Activated T-cell treated with anti-CD3 and anti-CD28 coated beads, Interleukin-2, amount 50 U/mL, for 48 hours (primary cell): Measurements from ENCODE around the gene KIRREL3.

ENCODE experiments used
- DNase-seq, 2 experiments: peaks; one replicate each; pipeline ENCODE4 v3.0.0-alpha.2; 2020

KIRREL3 gene

GRCh38 chr11:126766440-126766839 is 234.1 kb downstream of the KIRREL3 start:
- DNase-seq: no peak

GRCh38 chr11:126765196-126765595 is 235.4 kb downstream of the KIRREL3 start:
- DNase-seq: no peak

- no peak for DNase-seq
These were observed 236.3 kb downstream of the KIRREL3 start for GRCh38 chr11:126764231-126764630.

- DNase-seq: no peak
These were observed 243.7 kb downstream of the KIRREL3 start for GRCh38 chr11:126756855-126757254.

- DNase-seq: no peak
These were observed 244.1 kb downstream of the KIRREL3 start for GRCh38 chr11:126756421-126756820.

GRCh38 chr11:126755526-126755925 is 245.0 kb downstream of the KIRREL3 start:
- no peak for DNase-seq

GRCh38 chr11:126754591-126755426 is 245.8 kb downstream of the KIRREL3 start:
- DNase-seq: no peak

GRCh38 chr11:126753990-126754389 is 246.6 kb downstream of the KIRREL3 start:
- DNase-seq: no peak

- DNase-seq: no peak
These were observed 249.3 kb downstream of the KIRREL3 start for GRCh38 chr11:126751242-126751641.

GRCh38 chr11:126748793-126749192 is 251.8 kb downstream of the KIRREL3 start:
- no peak for DNase-seq

GRCh38 chr11:126748100-126748791 is 252.3 kb downstream of the KIRREL3 start:
- DNase-seq: no peak

- DNase-seq: no peak
These were observed 253.3 kb downstream of the KIRREL3 start for GRCh38 chr11:126747315-126747714.

- DNase-seq: no peak
These were observed 254.1 kb downstream of the KIRREL3 start for GRCh38 chr11:126746443-126746842.

- DNase-seq: no peak
These were observed 255.9 kb downstream of the KIRREL3 start for GRCh38 chr11:126744699-126745098.

GRCh38 chr11:126743628-126744027 is 256.9 kb downstream of the KIRREL3 start:
- no peak for DNase-seq

GRCh38 chr11:126742582-126742981 is 258.0 kb downstream of the KIRREL3 start:
- no peak for DNase-seq

GRCh38 chr11:126740846-126741245 is 259.7 kb downstream of the KIRREL3 start:
- no peak for DNase-seq

GRCh38 chr11:126739499-126740145 is 260.9 kb downstream of the KIRREL3 start:
- DNase-seq: no peak

GRCh38 chr11:126738295-126739031 is 262.1 kb downstream of the KIRREL3 start:
- DNase-seq: no peak

GRCh38 chr11:126736682-126737572 is 263.6 kb downstream of the KIRREL3 start:
- no peak for DNase-seq

GRCh38 chr11:126734752-126735151 is 265.8 kb downstream of the KIRREL3 start:
- no peak for DNase-seq

GRCh38 chr11:126733685-126734084 is 266.9 kb downstream of the KIRREL3 start:
- DNase-seq: no peak
